Right hindlimb (tissue), 1 donor: ENCODE measurements around the gene OSBPL2.

Experiments used
- DNase-seq: peaks from one replicate; pipeline ENCODE4 v3.0.0-alpha.2; 2018

The OSBPL2 gene

GRCh38 chr20:62287129-62287528, 48.8 kb downstream of the OSBPL2 start:
- no peak for DNase-seq

GRCh38 chr20:62287759-62288534, 49.6 kb downstream of the OSBPL2 start:
- DNase-seq, result no peak

- no peak for DNase-seq
These were observed 50.3 kb downstream of the OSBPL2 start for GRCh38 chr20:62288535-62289105.

GRCh38 chr20:62289131-62289530, 50.8 kb downstream of the OSBPL2 start:
- no peak for DNase-seq

- DNase-seq, result no peak
These were observed 51.6 kb downstream of the OSBPL2 start for GRCh38 chr20:62289898-62290297.

GRCh38 chr20:62291251-62292066, 53.1 kb downstream of the OSBPL2 start:
- DNase-seq, result no peak

GRCh38 chr20:62292108-62292507, 53.8 kb downstream of the OSBPL2 start:
- no peak for DNase-seq

GRCh38 chr20:62293111-62293784, 54.9 kb downstream of the OSBPL2 start:
- DNase-seq, result no peak

GRCh38 chr20:62293946-62294345, 55.6 kb downstream of the OSBPL2 start:
- DNase-seq, result no peak

- DNase-seq, result no peak
These were observed 56.2 kb downstream of the OSBPL2 start for GRCh38 chr20:62294516-62294915.

GRCh38 chr20:62296724-62297448, 58.6 kb downstream of the OSBPL2 start:
- no peak for DNase-seq

- DNase-seq, result no peak
These were observed 59.3 kb downstream of the OSBPL2 start for GRCh38 chr20:62297449-62298227.

- DNase-seq, result no peak
These were observed 60.4 kb downstream of the OSBPL2 start for GRCh38 chr20:62298577-62299249.

- no peak for DNase-seq
These were observed 61.4 kb downstream of the OSBPL2 start for GRCh38 chr20:62299666-62300236.

- DNase-seq, result no peak
These were observed 62.0 kb downstream of the OSBPL2 start for GRCh38 chr20:62300319-62300718.

GRCh38 chr20:62301111-62301668, 62.9 kb downstream of the OSBPL2 start:
- DNase-seq, result no peak

GRCh38 chr20:62301773-62302340, 63.5 kb downstream of the OSBPL2 start:
- DNase-seq, result peak; percentile 91

GRCh38 chr20:62302341-62303061, 64.2 kb downstream of the OSBPL2 start, which contains the start of gene ADRM1:
Gene ADRM1, plus strand, starts transcription at chr20:62302997. Its CDS starts 572 bp downstream, at chr20:62303569.
- DNase-seq, result peak; percentile 98

- DNase-seq, result no peak
These were observed 64.7 kb downstream of the OSBPL2 start for GRCh38 chr20:62303062-62303339.
